LNCAP (cell line): ENCODE data around the gene LINGO3.

Experiments used
- TF ChIP-seq, protein P1 (sequence below): fragments of 450-650 bp; IDR thresholded peaks from 2 replicates; pipeline ENCODE4 v1.5.1; 2017; ENCODE audit warnings: mild to moderate bottlenecking

LINGO3 gene

DNA sequence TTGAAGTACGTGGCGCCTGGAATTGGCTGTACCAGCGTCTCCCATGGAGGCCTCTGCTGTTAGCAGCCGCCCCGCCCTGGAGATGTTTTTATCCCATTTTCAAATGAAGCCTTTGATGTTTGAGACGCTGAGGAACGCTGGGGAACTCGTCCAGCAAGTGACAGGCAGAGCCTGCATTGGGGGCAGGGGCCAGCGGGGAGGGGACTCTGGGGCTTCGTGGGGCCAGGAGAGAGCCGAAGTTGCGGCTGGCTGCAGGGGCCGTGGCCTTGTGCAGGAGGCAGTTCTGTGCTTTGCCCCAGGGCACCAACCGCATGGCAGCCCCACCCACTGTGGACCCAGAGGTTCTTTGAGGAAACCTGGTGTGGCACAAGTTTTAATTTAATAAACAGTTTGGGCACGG, 34.0 kb upstream of the LINGO3 start:
- TF ChIP-seq, protein P1, sequence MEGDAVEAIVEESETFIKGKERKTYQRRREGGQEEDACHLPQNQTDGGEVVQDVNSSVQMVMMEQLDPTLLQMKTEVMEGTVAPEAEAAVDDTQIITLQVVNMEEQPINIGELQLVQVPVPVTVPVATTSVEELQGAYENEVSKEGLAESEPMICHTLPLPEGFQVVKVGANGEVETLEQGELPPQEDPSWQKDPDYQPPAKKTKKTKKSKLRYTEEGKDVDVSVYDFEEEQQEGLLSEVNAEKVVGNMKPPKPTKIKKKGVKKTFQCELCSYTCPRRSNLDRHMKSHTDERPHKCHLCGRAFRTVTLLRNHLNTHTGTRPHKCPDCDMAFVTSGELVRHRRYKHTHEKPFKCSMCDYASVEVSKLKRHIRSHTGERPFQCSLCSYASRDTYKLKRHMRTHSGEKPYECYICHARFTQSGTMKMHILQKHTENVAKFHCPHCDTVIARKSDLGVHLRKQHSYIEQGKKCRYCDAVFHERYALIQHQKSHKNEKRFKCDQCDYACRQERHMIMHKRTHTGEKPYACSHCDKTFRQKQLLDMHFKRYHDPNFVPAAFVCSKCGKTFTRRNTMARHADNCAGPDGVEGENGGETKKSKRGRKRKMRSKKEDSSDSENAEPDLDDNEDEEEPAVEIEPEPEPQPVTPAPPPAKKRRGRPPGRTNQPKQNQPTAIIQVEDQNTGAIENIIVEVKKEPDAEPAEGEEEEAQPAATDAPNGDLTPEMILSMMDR, result no peak

DNA sequence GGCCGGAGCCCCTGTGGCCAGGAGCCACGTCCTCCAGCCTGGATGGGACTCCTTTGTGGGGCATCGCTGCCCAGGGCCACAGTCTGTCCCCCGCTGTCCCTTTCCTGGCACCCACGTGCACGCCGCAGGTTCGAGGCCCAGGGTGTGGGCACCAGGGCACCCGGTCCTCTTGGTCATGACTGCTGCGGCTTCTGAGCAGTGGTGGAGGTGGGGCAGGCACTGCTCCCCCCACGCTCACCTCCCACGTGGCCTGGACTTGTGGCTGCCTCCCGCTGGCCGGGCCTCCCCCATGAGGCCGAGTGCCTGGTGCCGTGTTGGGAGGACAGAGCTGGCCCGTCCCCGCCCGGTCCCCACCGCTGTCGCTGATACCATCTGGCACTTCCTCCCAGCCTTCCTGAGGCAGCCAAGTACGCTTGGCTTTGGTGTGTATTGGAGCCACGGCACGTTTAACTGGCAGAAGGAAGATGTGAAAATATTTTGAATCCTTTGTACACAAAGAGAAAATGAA, 33.3 kb upstream of the LINGO3 start:
- TF ChIP-seq, protein P1, result no peak

DNA sequence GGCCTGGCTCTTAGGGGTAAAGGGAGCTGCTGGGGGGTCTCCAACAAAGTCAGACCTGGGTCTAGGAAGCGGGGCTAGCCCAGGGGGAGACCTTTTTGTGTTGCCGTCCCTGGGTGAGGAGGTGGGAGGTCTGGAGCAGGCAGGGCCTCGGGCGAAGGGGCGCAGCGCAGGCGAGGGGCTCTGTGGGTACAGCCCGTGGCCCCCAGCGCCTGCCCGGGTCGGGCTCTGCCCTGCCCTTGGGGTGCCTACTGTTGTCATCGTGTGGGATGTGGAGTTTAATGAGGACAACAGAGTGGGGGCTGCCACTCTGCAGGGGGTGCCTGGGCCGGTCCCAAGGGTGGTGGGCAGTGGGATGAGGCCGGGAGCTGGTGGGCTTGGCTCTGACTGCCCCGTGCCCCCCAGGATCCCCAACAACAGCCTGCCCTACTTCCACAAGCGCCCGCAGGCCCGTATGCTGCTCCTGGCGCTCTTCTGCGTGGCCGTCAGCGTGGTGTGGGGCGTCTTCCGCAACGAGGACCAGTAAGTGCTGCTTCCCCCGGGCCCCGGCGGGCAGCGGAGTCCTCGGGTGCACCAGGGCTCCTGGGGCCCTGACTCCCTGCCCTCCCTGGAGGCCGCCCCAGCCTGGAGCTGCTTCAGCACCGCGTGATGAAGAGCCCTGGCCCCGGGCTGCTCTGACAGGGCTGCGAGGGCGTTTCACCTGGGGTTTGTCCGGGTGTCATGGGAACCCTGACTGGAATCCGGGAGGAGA, 32.7 kb upstream of the LINGO3 start:
- TF ChIP-seq, protein P1, result no peak

DNA sequence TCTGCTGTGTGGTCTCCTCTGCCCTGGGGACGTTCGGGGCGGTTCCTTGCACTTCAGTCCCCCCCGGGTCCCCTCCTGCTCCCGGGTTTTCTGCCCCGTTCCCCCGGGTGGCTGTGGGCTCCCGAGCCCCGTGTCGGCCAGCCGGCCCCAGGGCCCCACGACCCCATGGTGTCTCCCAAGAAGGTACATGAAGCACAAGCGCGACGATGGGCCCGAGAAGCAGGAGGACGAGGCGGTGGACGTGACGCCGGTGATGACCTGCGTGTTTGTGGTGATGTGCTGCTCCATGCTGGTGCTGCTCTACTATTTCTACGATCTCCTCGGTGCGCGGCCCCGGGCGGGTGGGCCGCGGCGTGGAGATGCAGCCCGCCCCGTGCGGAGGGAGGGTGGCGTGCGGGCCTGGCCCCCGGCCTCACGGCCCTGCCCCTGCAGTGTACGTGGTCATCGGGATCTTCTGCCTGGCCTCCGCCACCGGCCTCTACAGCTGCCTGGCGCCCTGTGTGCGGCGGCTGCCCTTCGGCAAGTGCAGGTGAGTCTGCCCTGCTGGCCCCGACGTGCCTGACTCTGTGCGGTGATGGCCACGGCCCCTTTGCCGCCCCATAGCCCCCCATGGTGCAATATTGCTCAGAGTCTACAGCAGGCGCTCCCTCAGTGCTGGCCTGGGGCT, 31.8 kb upstream of the LINGO3 start:
- TF ChIP-seq, protein P1, result no peak

DNA sequence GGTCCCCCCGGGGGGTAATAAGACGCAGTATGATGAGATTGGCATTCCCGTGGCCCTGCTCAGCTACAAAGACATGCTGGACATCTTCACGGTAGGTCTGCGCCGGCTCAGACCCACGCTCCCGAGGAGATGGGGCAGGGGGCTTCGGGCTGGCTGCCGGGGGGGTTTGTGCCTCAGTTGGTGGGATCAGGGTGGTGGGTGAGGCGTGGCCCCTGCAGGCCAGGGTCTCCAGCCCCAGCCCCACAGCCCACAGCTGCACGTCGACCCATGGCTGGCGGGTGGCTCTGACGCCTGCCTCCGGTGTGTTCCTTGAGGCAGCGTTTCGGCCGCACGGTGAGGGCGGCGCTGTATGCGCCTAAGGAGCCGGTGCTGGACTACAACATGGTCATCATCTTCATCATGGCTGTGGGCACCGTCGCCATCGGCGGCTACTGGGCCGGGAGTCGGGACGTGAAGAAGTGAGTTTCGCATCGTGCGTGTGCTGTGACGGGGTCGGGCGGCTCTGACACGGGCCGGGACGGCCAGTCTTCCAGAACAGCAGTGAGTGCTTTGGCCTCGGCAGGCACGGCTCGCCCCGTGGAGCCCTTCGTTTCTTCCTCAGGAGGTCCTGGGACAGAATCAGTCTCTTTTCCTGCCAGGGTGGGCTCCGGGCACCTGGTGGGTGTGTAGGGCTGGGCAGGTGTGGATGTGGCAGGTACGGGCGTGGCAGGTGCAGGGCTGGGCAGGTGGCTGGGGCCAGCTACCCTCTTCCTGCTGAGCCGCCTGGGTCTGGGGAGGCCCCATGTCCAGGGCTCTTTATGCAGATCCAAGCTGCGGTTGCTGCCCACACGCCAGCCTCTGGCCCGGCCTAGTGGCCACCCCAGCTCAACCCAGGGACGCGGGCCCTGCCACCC, 31.0 kb upstream of the LINGO3 start:
- TF ChIP-seq, protein P1, result no peak

DNA sequence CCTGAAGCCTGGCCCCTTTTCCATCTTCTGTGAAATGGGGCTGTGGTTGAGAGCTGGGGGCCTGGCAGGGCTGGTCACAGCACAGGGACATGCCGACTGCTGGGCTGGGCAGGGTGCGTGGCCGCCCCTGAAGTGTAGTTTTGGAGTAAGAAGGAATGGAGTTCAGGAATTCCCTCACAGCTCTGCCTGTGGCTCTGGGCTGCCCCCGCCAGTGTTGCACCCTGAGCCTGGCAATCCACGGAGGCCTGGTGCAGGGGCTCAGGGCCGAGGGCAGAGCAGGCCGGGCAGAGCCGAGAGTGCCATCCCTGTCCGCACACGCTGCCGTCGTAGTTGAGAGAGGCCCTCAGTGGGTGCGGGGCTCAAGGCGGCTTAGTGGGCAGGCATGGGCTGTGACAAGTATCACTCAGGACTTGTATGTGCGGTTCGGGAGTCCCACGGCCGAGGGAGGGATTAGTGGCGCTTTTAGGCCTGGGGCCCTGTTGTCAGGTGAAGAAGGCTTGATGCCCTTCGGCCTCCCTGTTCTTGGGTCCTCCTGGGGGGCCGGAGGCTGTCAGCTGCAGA, 30.2 kb upstream of the LINGO3 start:
- TF ChIP-seq, protein P1, result no peak

DNA sequence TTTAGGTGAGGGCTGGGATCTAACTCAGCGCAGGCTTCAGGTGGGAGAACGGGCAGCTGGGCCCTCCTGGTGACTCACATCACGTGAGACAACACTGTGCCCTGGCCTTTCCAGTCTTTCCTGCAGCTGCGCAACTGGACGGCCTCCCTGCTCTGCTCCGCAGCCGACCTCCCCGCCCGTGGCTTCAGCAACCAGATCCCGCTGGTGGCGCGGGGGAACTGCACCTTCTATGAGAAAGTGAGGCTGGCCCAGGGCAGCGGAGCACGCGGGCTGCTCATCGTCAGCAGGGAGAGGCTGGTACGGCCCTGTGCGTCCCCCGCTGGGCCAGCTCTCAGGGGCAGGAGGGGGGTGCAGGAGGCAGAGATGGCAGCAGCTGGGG, 29.4 kb upstream of the LINGO3 start:
- TF ChIP-seq, protein P1, result no peak
